ENCODE measurements around the gene NBPF1. TPM values are rescaled to one million over a fixed set of nuclear protein-coding genes. Genes with fewer than 3 reads are reported as not detected.
"Not testable (repeated sequence)": the region's sequence is repeated elsewhere in the genome, so short reads cannot be mapped to it uniquely, and the experiment has no call there.

The NBPF1 gene
- total and polyA plus RNA-seq, 9 of the 15 experiments (the other 6 are each of a cell fraction or from before 2014, with no cell fraction given): 5.2 to 42.6 (median 24.1) TPM

GRCh38 chr1:16513412-16514106, 99.8 kb downstream of the NBPF1 start (continued):
- TF ChIP-seq NR4A1 (CRISPR knock-in tag; IDR thresholded peaks at IDR 0.05) (peak; percentile 22; the same call in 1 of the 2 replicates), TAF1 (IDR thresholded peaks at IDR 0.05; ENCODE audit: control insufficient read depth, extremely low read depth, insufficient read depth, low read length, severe bottlenecking) (peak; percentile 36), ASH1L (IDR thresholded peaks at IDR 0.05; ENCODE audit: borderline replicate concordance, low read depth, partially characterized antibody) (peak; percentile 70), FOXA3 (CRISPR knock-in tag; conservative IDR thresholded peaks at IDR 0.05 in 1 of 2, IDR thresholded peaks at IDR 0.05 in 1 of 2) (peak in 1 of 2 experiments; percentile 58; a peak in 2 of 4 replicates), ATF1 (tag; IDR thresholded peaks at IDR 0.05) (peak; percentile 13; the same call in 1 of the 2 replicates), MEF2A (IDR thresholded peaks at IDR 0.05; ENCODE audit: control insufficient read depth, low read depth, low read length) (peak; percentile 72), CBX1 (IDR thresholded peaks at IDR 0.05; ENCODE audit: low read depth) (peak; percentile 100), PBX2 (tag; conservative IDR thresholded peaks at IDR 0.05; ENCODE audit: low read depth) (peak; percentile 46; the same call in 1 of the 2 replicates), DMBX1 (CRISPR knock-in tag; IDR thresholded peaks at IDR 0.05; ENCODE audit: borderline replicate concordance) (peak; percentile 45; the same call in 1 of the 2 replicates), JUND (IDR thresholded peaks at IDR 0.05; ENCODE audit: borderline replicate concordance, low read depth, low read length) (peak; percentile 43; the same call in 1 of the 2 replicates), JUND (tag; IDR thresholded peaks at IDR 0.05; ENCODE audit: borderline replicate concordance, low read depth, low read length) (peak; percentile 27; the same call in 1 of the 3 replicates), ZNF717 (CRISPR knock-in tag; IDR thresholded peaks at IDR 0.05) (peak; percentile 96), ESRRB (CRISPR knock-in tag; IDR thresholded peaks at IDR 0.05; ENCODE audit: borderline replicate concordance) (peak; percentile 92), RHOXF2B (CRISPR knock-in tag; conservative IDR thresholded peaks at IDR 0.05) (peak; percentile 98), BCOR (IDR thresholded peaks at IDR 0.05) (peak; percentile 61), SAFB (IDR thresholded peaks at IDR 0.05; ENCODE audit: borderline replicate concordance, low read depth, low read length) (peak; percentile 63), BACH1 (tag; IDR thresholded peaks at IDR 0.05) (0 out of 2 replicates have a peak, but pooled peaks have one; percentile 38), ZNF780A (CRISPR knock-in tag; IDR thresholded peaks at IDR 0.05) (peak; percentile 97), TBL1XR1 (IDR thresholded peaks at IDR 0.05; ENCODE audit: low read length in 2 of 2) (peak; percentile 61 to 91; a peak in 3 of 4 replicates), ETV5 (CRISPR knock-in tag; IDR thresholded peaks at IDR 0.05; ENCODE audit: low read depth) (peak; percentile 87), TCF15 (CRISPR knock-in tag; IDR thresholded peaks at IDR 0.05) (0 out of 2 replicates have a peak, but pooled peaks have one; percentile 54)
- not testable (repeated sequence) for TF ChIP-seq NR4A1 (tag; IDR thresholded peaks at IDR 0.05); ATF1 (CRISPR knock-in tag; IDR thresholded peaks at IDR 0.05); PBX2 (CRISPR knock-in tag; IDR thresholded peaks at IDR 0.05; ENCODE audit: low read depth)
